ENCODE data around the gene OR6C76. TPM values are rescaled to one million over a fixed set of nuclear protein-coding genes. Genes with fewer than 3 reads are reported as not detected.
"Not testable (repeated sequence)": the region's sequence is repeated elsewhere in the genome, so short reads cannot be mapped to it uniquely, and the experiment has no call there.

OR6C76 gene
- total and polyA plus RNA-seq, 5 donors from 2014 or later = not detected

- not testable (repeated sequence) for H3K4me1 ChIP-seq (ENCODE audit: control insufficient read depth, insufficient read depth, low read length, poor library complexity, severe bottlenecking); ATAC-seq (ENCODE audit: low read depth in 2 of 2); H3K36me3 ChIP-seq (ENCODE audit: control insufficient read depth, insufficient read depth, low read length); H3K4me3 Mint-ChIP-seq; H3K36me3 Mint-ChIP-seq; H3K9me3 ChIP-seq (ENCODE audit: control insufficient read depth in 2 of 2, low read length in 2 of 2); H3K4me1 Mint-ChIP-seq; H3K27ac ChIP-seq (ENCODE audit: insufficient read depth, low read length, poor library complexity, severe bottlenecking); DNase-seq; H3K9me3 Mint-ChIP-seq; H3K4me3 ChIP-seq (ENCODE audit: low read depth, low read length)
- peak overlapping the region in 1 of 3 donors; percentile 48 for H3K27ac Mint-ChIP-seq
- H3K27me3 ChIP-seq (ENCODE audit: control insufficient read depth, insufficient read depth, low read length) = peaks cover 10% of the 10 kb centered on the region
- H3K27me3 Mint-ChIP-seq = peaks cover 28% of the 10 kb centered on the region
These were observed 12.3 kb upstream of the OR6C76 start for GRCh38 chr12:55413498-55414388.

- not testable (repeated sequence) for H3K4me1 Mint-ChIP-seq; H3K4me1 ChIP-seq (ENCODE audit: control insufficient read depth, insufficient read depth, low read length, poor library complexity, severe bottlenecking); H3K4me3 Mint-ChIP-seq; H3K27ac ChIP-seq (ENCODE audit: insufficient read depth, low read length, poor library complexity, severe bottlenecking); H3K9me3 ChIP-seq (ENCODE audit: control insufficient read depth in 2 of 2, low read length in 2 of 2); H3K36me3 ChIP-seq (ENCODE audit: control insufficient read depth, insufficient read depth, low read length); H3K36me3 Mint-ChIP-seq; H3K4me3 ChIP-seq (ENCODE audit: low read depth, low read length); DNase-seq; H3K27ac Mint-ChIP-seq; H3K9me3 Mint-ChIP-seq; ATAC-seq (ENCODE audit: low read depth in 2 of 2)
- peaks cover 16% of the 10 kb centered on the region for H3K27me3 ChIP-seq (ENCODE audit: control insufficient read depth, insufficient read depth, low read length)
- peaks cover 35% of the 10 kb centered on the region for H3K27me3 Mint-ChIP-seq
These were observed 11.6 kb upstream of the OR6C76 start for GRCh38 chr12:55414396-55414823.

GRCh38 chr12:55414889-55415288, 11.2 kb upstream of the OR6C76 start:
- not testable (repeated sequence) for H3K4me3 Mint-ChIP-seq; H3K36me3 Mint-ChIP-seq; H3K27ac ChIP-seq (ENCODE audit: insufficient read depth, low read length, poor library complexity, severe bottlenecking); H3K36me3 ChIP-seq (ENCODE audit: control insufficient read depth, insufficient read depth, low read length); H3K4me3 ChIP-seq (ENCODE audit: low read depth, low read length); H3K27ac Mint-ChIP-seq; H3K4me1 ChIP-seq (ENCODE audit: control insufficient read depth, insufficient read depth, low read length, poor library complexity, severe bottlenecking); H3K9me3 ChIP-seq (ENCODE audit: control insufficient read depth in 2 of 2, low read length in 2 of 2); DNase-seq; H3K9me3 Mint-ChIP-seq; H3K4me1 Mint-ChIP-seq
- peak; percentile 65 to 71 for ATAC-seq (ENCODE audit: low read depth in 2 of 2)
- H3K27me3 ChIP-seq (ENCODE audit: control insufficient read depth, insufficient read depth, low read length) = peaks cover 16% of the 10 kb centered on the region
- peaks cover 37% of the 10 kb centered on the region for H3K27me3 Mint-ChIP-seq

GRCh38 chr12:55416961-55417360, 9.1 kb upstream of the OR6C76 start:
- no peaks in the 10 kb centered on the region for H3K36me3 Mint-ChIP-seq
- H3K9me3 Mint-ChIP-seq = peaks cover 0 to 10% (median 2%) of the 10 kb centered on the region in 7 donors
- H3K4me1 ChIP-seq (ENCODE audit: control insufficient read depth, insufficient read depth, low read length, poor library complexity, severe bottlenecking) = no peaks in the 10 kb centered on the region
- H3K4me1 Mint-ChIP-seq = peaks cover 0 to 5% (median 2%) of the 10 kb centered on the region in 4 donors
- no peak for ATAC-seq (ENCODE audit: low read depth in 2 of 2)
- H3K27me3 Mint-ChIP-seq = peaks cover 37% of the 10 kb centered on the region
- H3K4me3 Mint-ChIP-seq = no peak overlapping the region
- H3K9me3 ChIP-seq (ENCODE audit: control insufficient read depth in 2 of 2, low read length in 2 of 2) = no peaks in the 10 kb centered on the region
- DNase-seq = no peak
- peaks cover 24% of the 10 kb centered on the region for H3K27me3 ChIP-seq (ENCODE audit: control insufficient read depth, insufficient read depth, low read length)
- H3K36me3 ChIP-seq (ENCODE audit: control insufficient read depth, insufficient read depth, low read length) = no peaks in the 10 kb centered on the region
- H3K27ac Mint-ChIP-seq = no peak overlapping the region
- H3K27ac ChIP-seq (ENCODE audit: insufficient read depth, low read length, poor library complexity, severe bottlenecking) = no peak overlapping the region
- no peak overlapping the region for H3K4me3 ChIP-seq (ENCODE audit: low read depth, low read length)

GRCh38 chr12:55420307-55420962, 5.6 kb upstream of the OR6C76 start:
- Mint-ChIP-seq H3K9me3 (peaks cover 0 to 10% (median 3%) of the 10 kb centered on the region in 7 donors), H3K27ac (no peak overlapping the region), H3K36me3 (no peaks in the 10 kb centered on the region), H3K4me3 (no peak overlapping the region), H3K4me1 (peaks cover 0 to 3% (median under 1%) of the 10 kb centered on the region in 4 donors), H3K27me3 (peaks cover 34% of the 10 kb centered on the region)
- no peak overlapping the region for H3K4me3 ChIP-seq (ENCODE audit: low read depth, low read length)
- H3K9me3 ChIP-seq (ENCODE audit: control insufficient read depth in 2 of 2, low read length in 2 of 2) = no peaks in the 10 kb centered on the region
- DNase-seq = no peak
- no peak for ATAC-seq (ENCODE audit: low read depth in 2 of 2)
- no peaks in the 10 kb centered on the region for H3K36me3 ChIP-seq (ENCODE audit: control insufficient read depth, insufficient read depth, low read length)
- H3K27ac ChIP-seq (ENCODE audit: insufficient read depth, low read length, poor library complexity, severe bottlenecking) = no peak overlapping the region
- H3K27me3 ChIP-seq (ENCODE audit: control insufficient read depth, insufficient read depth, low read length) = peaks cover 24% of the 10 kb centered on the region
- no peaks in the 10 kb centered on the region for H3K4me1 ChIP-seq (ENCODE audit: control insufficient read depth, insufficient read depth, low read length, poor library complexity, severe bottlenecking)

GRCh38 chr12:55428331-55429243, 2.5 kb downstream of the OR6C76 start:
- H3K9me3 Mint-ChIP-seq = peaks cover 0 to 5% (median 0%) of the 10 kb centered on the region in 7 donors
- no peak for ATAC-seq (ENCODE audit: low read depth in 2 of 2)
- Histone ChIP-seq H3K9me3 (ENCODE audit: control insufficient read depth in 2 of 2, low read length in 2 of 2) (no peaks in the 10 kb centered on the region), H3K4me3 (ENCODE audit: low read depth, low read length) (no peak overlapping the region), H3K4me1 (ENCODE audit: control insufficient read depth, insufficient read depth, low read length, poor library complexity, severe bottlenecking) (no peaks in the 10 kb centered on the region), H3K27ac (ENCODE audit: insufficient read depth, low read length, poor library complexity, severe bottlenecking) (no peak overlapping the region), H3K36me3 (ENCODE audit: control insufficient read depth, insufficient read depth, low read length) (no peaks in the 10 kb centered on the region), H3K27me3 (ENCODE audit: control insufficient read depth, insufficient read depth, low read length) (peaks cover 2% of the 10 kb centered on the region)
- H3K27me3 Mint-ChIP-seq = peaks cover 18% of the 10 kb centered on the region
- no peaks in the 10 kb centered on the region for H3K4me1 Mint-ChIP-seq
- H3K4me3 Mint-ChIP-seq = no peak overlapping the region
- H3K36me3 Mint-ChIP-seq = no peaks in the 10 kb centered on the region
- H3K27ac Mint-ChIP-seq = peak overlapping the region in 1 of 3 donors; percentile 79
- no peak for DNase-seq

GRCh38 chr12:55441233-55441632, 15.2 kb downstream of the OR6C76 start:
- H3K36me3 Mint-ChIP-seq; H3K36me3 ChIP-seq (ENCODE audit: control insufficient read depth, insufficient read depth, low read length); H3K4me1 ChIP-seq (ENCODE audit: control insufficient read depth, insufficient read depth, low read length, poor library complexity, severe bottlenecking); H3K27ac Mint-ChIP-seq; H3K27me3 ChIP-seq (ENCODE audit: control insufficient read depth, insufficient read depth, low read length); H3K4me1 Mint-ChIP-seq; H3K27me3 Mint-ChIP-seq; H3K9me3 ChIP-seq (ENCODE audit: control insufficient read depth in 2 of 2, low read length in 2 of 2); ATAC-seq (ENCODE audit: low read depth in 2 of 2); H3K27ac ChIP-seq (ENCODE audit: insufficient read depth, low read length, poor library complexity, severe bottlenecking); H3K4me3 ChIP-seq (ENCODE audit: low read depth, low read length); DNase-seq: not testable (repeated sequence)
- peaks cover 0 to 27% (median 7%) of the 10 kb centered on the region in 7 donors for H3K9me3 Mint-ChIP-seq
- peak overlapping the region in 1 of 4 donors; percentile 87 for H3K4me3 Mint-ChIP-seq

Data from CD4-positive, CD25-positive, alpha-beta regulatory T cell (primary cell).